ENCODE results near the gene EMSY.

Gene EMSY

DNA sequence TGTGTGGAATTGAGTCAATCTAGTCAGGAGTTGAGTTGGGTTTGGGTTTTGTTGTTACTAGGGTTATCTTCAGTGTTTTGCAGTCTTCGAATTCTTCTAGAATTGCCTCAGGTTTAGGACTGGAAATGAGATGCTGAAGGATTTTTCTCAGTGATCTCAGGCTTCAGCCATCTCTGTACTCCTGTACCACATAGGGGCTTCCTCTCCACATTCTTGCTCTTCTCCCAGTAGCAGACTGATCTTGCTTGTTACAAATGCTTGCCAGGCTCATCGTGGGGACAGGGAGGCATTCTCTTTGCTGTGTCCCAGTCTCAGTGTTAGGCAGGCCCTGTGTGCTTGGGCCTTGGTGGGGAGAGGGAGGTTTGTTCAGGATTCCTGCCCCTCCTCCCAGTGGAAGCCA, 129.6 kb downstream of the EMSY start:
- DNase-seq (ENCODE audit: low read depth): no peak
- TF ChIP-seq, protein P1, sequence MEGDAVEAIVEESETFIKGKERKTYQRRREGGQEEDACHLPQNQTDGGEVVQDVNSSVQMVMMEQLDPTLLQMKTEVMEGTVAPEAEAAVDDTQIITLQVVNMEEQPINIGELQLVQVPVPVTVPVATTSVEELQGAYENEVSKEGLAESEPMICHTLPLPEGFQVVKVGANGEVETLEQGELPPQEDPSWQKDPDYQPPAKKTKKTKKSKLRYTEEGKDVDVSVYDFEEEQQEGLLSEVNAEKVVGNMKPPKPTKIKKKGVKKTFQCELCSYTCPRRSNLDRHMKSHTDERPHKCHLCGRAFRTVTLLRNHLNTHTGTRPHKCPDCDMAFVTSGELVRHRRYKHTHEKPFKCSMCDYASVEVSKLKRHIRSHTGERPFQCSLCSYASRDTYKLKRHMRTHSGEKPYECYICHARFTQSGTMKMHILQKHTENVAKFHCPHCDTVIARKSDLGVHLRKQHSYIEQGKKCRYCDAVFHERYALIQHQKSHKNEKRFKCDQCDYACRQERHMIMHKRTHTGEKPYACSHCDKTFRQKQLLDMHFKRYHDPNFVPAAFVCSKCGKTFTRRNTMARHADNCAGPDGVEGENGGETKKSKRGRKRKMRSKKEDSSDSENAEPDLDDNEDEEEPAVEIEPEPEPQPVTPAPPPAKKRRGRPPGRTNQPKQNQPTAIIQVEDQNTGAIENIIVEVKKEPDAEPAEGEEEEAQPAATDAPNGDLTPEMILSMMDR (conservative IDR thresholded peaks at IDR 0.05; ENCODE audit: low read depth, low read length): no peak
- H3K4me3 ChIP-seq (ENCODE audit: low read length): no peak overlapping the region

DNA sequence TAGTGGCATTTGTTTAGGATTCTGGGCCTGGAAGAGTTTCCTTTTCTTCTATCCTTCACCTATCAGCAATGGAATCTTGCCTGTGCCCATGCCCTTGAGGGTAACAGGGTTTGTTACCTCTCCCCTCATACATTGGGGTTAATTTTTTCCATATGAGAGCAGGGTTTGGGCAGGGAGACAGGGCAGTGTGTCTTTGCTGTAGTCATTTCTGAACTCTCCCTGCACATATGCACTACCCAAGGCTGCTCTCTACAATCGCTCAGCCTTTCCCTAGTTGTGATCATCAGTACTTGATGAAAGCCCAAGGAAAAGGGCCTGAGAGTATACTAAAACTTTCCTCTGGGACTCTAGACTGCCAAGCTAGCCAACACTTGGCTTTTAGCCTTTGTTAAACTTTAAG, 130.1 kb downstream of the EMSY start:
- DNase-seq (ENCODE audit: low read depth): no peak
- H3K4me3 ChIP-seq (ENCODE audit: low read length): no peak overlapping the region
- TF ChIP-seq, protein P1 (conservative IDR thresholded peaks at IDR 0.05; ENCODE audit: low read depth, low read length): no peak

- TF ChIP-seq, protein P1 (conservative IDR thresholded peaks at IDR 0.05; ENCODE audit: low read depth, low read length): no peak
- no peak overlapping the region for H3K4me3 ChIP-seq (ENCODE audit: low read length)
- DNase-seq (ENCODE audit: low read depth): peak; percentile 83
Measured at GRCh38 chr11:76577226-76577920, 132.6 kb downstream of the EMSY start.

GRCh38 chr11:76577921-76578653, 133.3 kb downstream of the EMSY start:
- TF ChIP-seq, protein P1 (conservative IDR thresholded peaks at IDR 0.05; ENCODE audit: low read depth, low read length): no peak
- no peak for DNase-seq (ENCODE audit: low read depth)
- H3K4me3 ChIP-seq (ENCODE audit: low read length): no peak overlapping the region

GRCh38 chr11:76578654-76579055, 133.8 kb downstream of the EMSY start:
- DNase-seq (ENCODE audit: low read depth): no peak
- no peak overlapping the region for H3K4me3 ChIP-seq (ENCODE audit: low read length)
- TF ChIP-seq, protein P1 (conservative IDR thresholded peaks at IDR 0.05; ENCODE audit: low read depth, low read length): no peak

DNA sequence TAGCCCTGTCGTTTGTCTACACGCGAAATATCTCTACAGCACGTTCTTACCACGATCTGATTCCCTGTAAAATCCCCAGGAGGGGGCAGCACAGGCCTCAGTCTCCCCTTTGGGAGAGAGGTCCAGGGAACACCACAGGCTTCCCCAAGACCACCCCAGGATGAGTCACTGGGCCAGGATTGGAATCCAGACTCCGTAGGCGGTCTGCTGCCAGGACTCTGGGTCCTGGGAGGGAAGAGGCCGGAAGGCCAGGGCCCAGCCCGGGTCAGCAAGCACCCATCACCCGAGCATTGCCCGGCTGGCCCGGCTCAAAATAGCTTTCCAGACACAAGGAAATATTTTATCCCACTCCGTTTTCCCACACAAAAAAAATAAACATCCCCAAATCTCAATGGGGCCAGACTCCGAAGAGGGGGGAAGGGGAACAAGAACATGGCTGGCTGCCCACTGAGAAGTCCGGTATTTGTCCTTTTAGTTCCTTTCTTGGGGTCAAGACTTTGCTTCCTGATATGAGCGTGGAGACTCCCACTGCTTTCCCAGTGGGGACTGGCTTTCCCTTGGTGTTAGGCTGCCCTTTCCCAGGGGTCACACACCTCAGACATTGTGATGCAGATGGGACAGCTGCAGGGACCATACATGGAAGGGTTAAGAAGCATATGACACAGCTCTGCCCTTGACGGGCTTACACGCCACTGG, 134.4 kb downstream of the EMSY start:
- DNase-seq (ENCODE audit: low read depth): no peak
- no peak overlapping the region for H3K4me3 ChIP-seq (ENCODE audit: low read length)
- TF ChIP-seq, protein P1 (conservative IDR thresholded peaks at IDR 0.05; ENCODE audit: low read depth, low read length): peak; percentile 20

Measured in retinal pigment epithelial cell (primary cell).